ENCODE data around the gene ZNF488. TPM values are rescaled to one million over a fixed set of nuclear protein-coding genes. Genes with fewer than 3 reads are reported as not detected.

The ZNF488 gene
- total and polyA plus RNA-seq, 10 of the 15 experiments (the other 5 are each of a cell fraction or from before 2014, with no cell fraction given) = not detected

- Histone ChIP-seq H3K36me3 (ENCODE audit: control insufficient read depth in 2 of 2, insufficient read depth in 2 of 2, low read length in 1 of 2) (no peaks in the 10 kb centered on the region), H3K27me3 (replicated peaks in 1 of 2; ENCODE audit: control insufficient read depth in 2 of 2, insufficient read depth in 2 of 2, low read length in 1 of 2) (no peaks in the 10 kb centered on the region; a peak in 1 of 4 replicates), H2AFZ (ENCODE audit: control insufficient read depth, low read depth, low read length) (no peak overlapping the region), H3K9ac (ENCODE audit: control insufficient read depth, insufficient read depth, low read length) (no peak overlapping the region), H3K4me3 (no peak overlapping the region), H3K79me2 (ENCODE audit: control insufficient read depth, insufficient read depth, low read length) (no peaks in the 10 kb centered on the region), H3K4me2 (ENCODE audit: control insufficient read depth, insufficient read depth) (no peak overlapping the region), H3K4me1 (ENCODE audit: control insufficient read depth, insufficient read depth, low read length) (no peaks in the 10 kb centered on the region), H3K27ac (ENCODE audit: control insufficient read depth, insufficient read depth) (no peak overlapping the region), H3K9me3 (replicated peaks; ENCODE audit: control insufficient read depth, insufficient read depth, low read length) (no peaks in the 10 kb centered on the region), H4K20me1 (ENCODE audit: control insufficient read depth, insufficient read depth) (no peaks in the 10 kb centered on the region)
- intact Hi-C loops (cut with micrococcal nuclease; ENCODE audit: unreplicated experiment) = no loop called here
- no TSS peak for BruUV-seq (replicated peaks)
- POLR2A ChIA-PET = no interaction called here
- SMC1A ChIA-PET (ENCODE audit: uncharacterized antibody, unreplicated experiment) = no interaction called here
- FAIRE-seq (no peak), DNase-seq (ENCODE audit: low read depth, low spot score) (no peak), ATAC-seq (no peak)
- 54% methylated on average over 12 of the region's 12 CpGs for WGBS (ENCODE audit: insufficient coverage, insufficient replicate concordance, low lambda C conversion rate, missing lambda C conversion rate)
- in situ Hi-C loops (cut with MboI) = no loop called here
- CTCF ChIA-PET = interaction anchor here (0.9 kb wide), 1 partner anchor 9 kb away, joined by 3 read pairs; no protein-coding TSS in a partner anchor
- RAD21 ChIA-PET (ENCODE audit: unreplicated experiment) = no interaction called here
- TF ChIP-seq CHD2 (IDR thresholded peaks at IDR 0.05; ENCODE audit: borderline replicate concordance, low read depth, low read length) (no peak), REST (IDR thresholded peaks at IDR 0.05; ENCODE audit: low read depth, low read length) (no peak), ZNF274 (IDR thresholded peaks at IDR 0.05; ENCODE audit: insufficient read depth, insufficient read length) (no peak), BMI1 (IDR thresholded peaks at IDR 0.05; ENCODE audit: borderline replicate concordance) (no peak), STAT3 (IDR thresholded peaks at IDR 0.05; ENCODE audit: low read depth, low read length) (no peak), HDAC6 (IDR thresholded peaks at IDR 0.05; ENCODE audit: unreplicated experiment) (no peak), MLLT1 (IDR thresholded peaks at IDR 0.05) (no peak), MXI1 (IDR thresholded peaks at IDR 0.05; ENCODE audit: low read depth, low read length) (no peak), BACH1 (IDR thresholded peaks at IDR 0.05; ENCODE audit: borderline replicate concordance) (no peak), RAD21 (IDR thresholded peaks at IDR 0.05; ENCODE audit: insufficient read depth, low read depth, low read length) (no peak), ASH2L (IDR thresholded peaks at IDR 0.05; ENCODE audit: borderline replicate concordance, low read depth) (no peak), MYC (IDR thresholded peaks at IDR 0.05; ENCODE audit: insufficient read depth, insufficient read length, insufficient replicate concordance, low read length, severe bottlenecking) (no peak), PRDM15 (CRISPR knock-in tag; IDR thresholded peaks at IDR 0.05) (no peak), RELA (IDR thresholded peaks at IDR 0.05; ENCODE audit: borderline replicate concordance, partially characterized antibody) (no peak), SUPT20H (IDR thresholded peaks at IDR 0.05; ENCODE audit: borderline replicate concordance, control insufficient read depth, low read depth, low read length) (no peak), GATAD2B (conservative IDR thresholded peaks at IDR 0.05; ENCODE audit: low read depth) (no peak)
These were observed 26.9 kb downstream of the ZNF488 start for GRCh38 chr10:47357131-47357582.
